HEK293 (cell line): ENCODE measurements around the gene CYB5R4.

Source experiments
- CTCF ChIA-PET: fragments of 350-600 bp; formaldehyde crosslinking; extraction: SDS; loops from one replicate; lab custom pipeline; 2021; ENCODE audit warnings: antibody characterized with exemption; lab: Yijun Ruan, JAX
- POLR2A ChIA-PET: fragments of 300-600 bp; formaldehyde crosslinking; extraction: SDS; loops from one replicate; lab custom pipeline; 2020; ENCODE audit warnings: antibody characterized with exemption, inconsistent platforms; lab: Yijun Ruan, JAX
- H3K27ac ChIP-seq: fragments of 200-500 bp; sonication (Bioruptor generic); 2 replicates; pipeline ENCODE4 v1.5.1; 2014; ENCODE audit warnings: low read depth, low read length, control low read depth, inconsistent platforms; ENCODE audit errors: extremely low read depth
- H3K36me3 ChIP-seq, 2 experiments: fragments of 200-500 bp in 1 of 2; sonication (Bioruptor generic) in 1 of 2; 1 replicate in 1 of 2; 2 replicates in 1 of 2; pipeline ENCODE4 v1.5.1; 2014 to 2017; ENCODE audit warnings: inconsistent platforms in 2 of 2, low read length in 2 of 2; ENCODE audit not compliant: control insufficient read depth in 2 of 2, insufficient read depth in 1 of 2
- H3K4me1 ChIP-seq: fragments of 200-500 bp; sonication (Bioruptor generic); 2 replicates; pipeline ENCODE4 v1.5.1; 2014; ENCODE audit warnings: mild to moderate bottlenecking, low read length, inconsistent platforms; ENCODE audit not compliant: control insufficient read depth, insufficient read depth
- H3K4me3 ChIP-seq: 2 replicates; pipeline ENCODE4 v1.5.1; 2011; ENCODE audit warnings: low read depth, mild to moderate bottlenecking, control low read depth, low read length, moderate library complexity
- H3K9me3 ChIP-seq: fragments of 200-500 bp; sonication (Bioruptor generic); 2 replicates; pipeline ENCODE4 v1.5.1; 2014; ENCODE audit warnings: low read depth, low read length, inconsistent platforms; ENCODE audit not compliant: control insufficient read depth, insufficient read depth
- GLI2 ChIP-seq: fragments of 450-650 bp; formaldehyde crosslinking; IDR thresholded peaks from 2 replicates; pipeline ENCODE4; 2017; ENCODE audit warnings: missing biosample characterization, missing genetic modification characterization, low read depth, borderline replicate concordance
- KLF1 ChIP-seq: fragments of 450-650 bp; formaldehyde crosslinking; IDR thresholded peaks from 2 replicates; pipeline ENCODE4 v1.5.1; 2016; ENCODE audit warnings: missing biosample characterization, missing genetic modification characterization
- MZF1 ChIP-seq: fragments of 450-650 bp; formaldehyde crosslinking; IDR thresholded peaks from 2 replicates; pipeline ENCODE4 v1.5.1; 2017; ENCODE audit warnings: missing biosample characterization, missing genetic modification characterization, borderline replicate concordance
- RBAK ChIP-seq: fragments of 450-650 bp; formaldehyde crosslinking; IDR thresholded peaks from 2 replicates; pipeline ENCODE4 v1.5.1; 2016; ENCODE audit warnings: missing biosample characterization, missing genetic modification characterization
- SALL2 ChIP-seq: fragments of 450-650 bp; formaldehyde crosslinking; IDR thresholded peaks from 2 replicates; pipeline ENCODE4 v1.5.0; 2017; ENCODE audit warnings: missing biosample characterization, mild to moderate bottlenecking, missing genetic modification characterization, borderline replicate concordance
- SCRT2 ChIP-seq: fragments of 450-650 bp; formaldehyde crosslinking; IDR thresholded peaks from 2 replicates; pipeline ENCODE4 v1.5.1; 2016; ENCODE audit warnings: missing biosample characterization, missing genetic modification characterization
- ZBTB1 ChIP-seq: fragments of 450-650 bp; formaldehyde crosslinking; IDR thresholded peaks from 2 replicates; pipeline ENCODE4 v1.5.1; 2016; ENCODE audit warnings: missing biosample characterization, missing genetic modification characterization
- ZBTB20 ChIP-seq: fragments of 450-650 bp; formaldehyde crosslinking; IDR thresholded peaks from 2 replicates; pipeline ENCODE4 v1.5.1; 2016; ENCODE audit warnings: missing biosample characterization, missing genetic modification characterization
- ZNF132 ChIP-seq: fragments of 450-650 bp; formaldehyde crosslinking; IDR thresholded peaks from 2 replicates; pipeline ENCODE4 v1.5.1; 2017; ENCODE audit warnings: missing biosample characterization, missing genetic modification characterization, borderline replicate concordance
- ZNF16 ChIP-seq: fragments of 450-650 bp; formaldehyde crosslinking; IDR thresholded peaks from 2 replicates; pipeline ENCODE4 v1.5.1; 2016; ENCODE audit warnings: low read depth, missing biosample characterization, missing genetic modification characterization
- ZNF184 ChIP-seq: fragments of 450-650 bp; IDR thresholded peaks from 2 replicates; pipeline ENCODE4 v1.5.1; 2018; ENCODE audit warnings: missing biosample characterization, mild to moderate bottlenecking, missing genetic modification characterization
- ZNF202 ChIP-seq: fragments of 450-650 bp; formaldehyde crosslinking; IDR thresholded peaks from 2 replicates; pipeline ENCODE4 v1.5.1; 2016; ENCODE audit warnings: missing biosample characterization, missing genetic modification characterization, borderline replicate concordance
- ZNF23 ChIP-seq: fragments of 450-650 bp; formaldehyde crosslinking; IDR thresholded peaks from 2 replicates; pipeline ENCODE4 v1.5.1; 2016; ENCODE audit warnings: missing biosample characterization, missing genetic modification characterization, borderline replicate concordance
- ZNF292 ChIP-seq: fragments of 450-650 bp; formaldehyde crosslinking; IDR thresholded peaks from 2 replicates; pipeline ENCODE4 v1.5.1; 2016; ENCODE audit warnings: low read depth, missing biosample characterization, missing genetic modification characterization, borderline replicate concordance
- ZNF341 ChIP-seq: fragments of 450-650 bp; formaldehyde crosslinking; IDR thresholded peaks from 2 replicates; pipeline ENCODE4; 2016; ENCODE audit warnings: low read depth, missing biosample characterization, missing genetic modification characterization
- ZNF416 ChIP-seq: fragments of 450-650 bp; formaldehyde crosslinking; IDR thresholded peaks from 2 replicates; pipeline ENCODE4 v1.5.1; 2016; ENCODE audit warnings: missing biosample characterization, missing genetic modification characterization
- ZNF501 ChIP-seq: fragments of 450-650 bp; formaldehyde crosslinking; IDR thresholded peaks from 2 replicates; pipeline ENCODE4 v1.5.1; 2016; ENCODE audit warnings: missing biosample characterization, missing genetic modification characterization
- ZNF514 ChIP-seq: fragments of 450-650 bp; formaldehyde crosslinking; IDR thresholded peaks from 2 replicates; pipeline ENCODE4 v1.5.1; 2016; ENCODE audit warnings: missing biosample characterization, missing genetic modification characterization
- ZNF561 ChIP-seq: fragments of 450-650 bp; IDR thresholded peaks from 2 replicates; pipeline ENCODE4 v1.5.1; 2018; ENCODE audit warnings: missing biosample characterization, missing genetic modification characterization, borderline replicate concordance
- ZNF610 ChIP-seq: fragments of 450-650 bp; formaldehyde crosslinking; IDR thresholded peaks from 2 replicates; pipeline ENCODE4 v1.5.1; 2016; ENCODE audit warnings: missing biosample characterization, missing genetic modification characterization, borderline replicate concordance
- ZNF701 ChIP-seq: fragments of 450-650 bp; formaldehyde crosslinking; IDR thresholded peaks from 2 replicates; pipeline ENCODE4 v1.5.1; 2016; ENCODE audit warnings: missing biosample characterization, missing genetic modification characterization
- ZNF776 ChIP-seq: fragments of 450-650 bp; formaldehyde crosslinking; IDR thresholded peaks from 2 replicates; pipeline ENCODE4 v1.5.0; 2017; ENCODE audit warnings: missing biosample characterization, missing genetic modification characterization, borderline replicate concordance
- ZNF785 ChIP-seq: fragments of 450-650 bp; formaldehyde crosslinking; IDR thresholded peaks from 2 replicates; pipeline ENCODE4 v1.5.1; 2016; ENCODE audit warnings: missing biosample characterization, missing genetic modification characterization
- ZSCAN30 ChIP-seq: fragments of 450-650 bp; IDR thresholded peaks from 2 replicates; pipeline ENCODE4 v1.5.1; 2018; ENCODE audit warnings: missing biosample characterization, mild to moderate bottlenecking, missing genetic modification characterization, moderate library complexity
- TF ChIP-seq, protein P1 (sequence below): fragments of 450-650 bp; formaldehyde crosslinking; IDR thresholded peaks from 2 replicates; pipeline ENCODE4 v1.5.1; 2016; ENCODE audit warnings: missing biosample characterization, missing genetic modification characterization
- TF ChIP-seq, protein P2 (sequence below): fragments of 450-650 bp; formaldehyde crosslinking; IDR thresholded peaks from 2 replicates; pipeline ENCODE4 v1.5.1; 2016; ENCODE audit warnings: missing biosample characterization, missing genetic modification characterization, low read depth
- TF ChIP-seq, protein P3 (sequence below): fragments of 450-650 bp; formaldehyde crosslinking; IDR thresholded peaks from 2 replicates; pipeline ENCODE4 v1.5.1; 2016; ENCODE audit warnings: missing biosample characterization, missing genetic modification characterization
- TF ChIP-seq, protein P4 (sequence below): fragments of 450-650 bp; formaldehyde crosslinking; IDR thresholded peaks from 2 replicates; pipeline ENCODE4 v1.5.1; 2017; ENCODE audit warnings: missing biosample characterization, mild to moderate bottlenecking, missing genetic modification characterization, moderate library complexity
- TF ChIP-seq, protein P5 (sequence below): fragments of 450-650 bp; IDR thresholded peaks from 2 replicates; pipeline ENCODE4 v1.5.1; 2018; ENCODE audit warnings: missing biosample characterization, mild to moderate bottlenecking, missing genetic modification characterization

CYB5R4 gene

DNA sequence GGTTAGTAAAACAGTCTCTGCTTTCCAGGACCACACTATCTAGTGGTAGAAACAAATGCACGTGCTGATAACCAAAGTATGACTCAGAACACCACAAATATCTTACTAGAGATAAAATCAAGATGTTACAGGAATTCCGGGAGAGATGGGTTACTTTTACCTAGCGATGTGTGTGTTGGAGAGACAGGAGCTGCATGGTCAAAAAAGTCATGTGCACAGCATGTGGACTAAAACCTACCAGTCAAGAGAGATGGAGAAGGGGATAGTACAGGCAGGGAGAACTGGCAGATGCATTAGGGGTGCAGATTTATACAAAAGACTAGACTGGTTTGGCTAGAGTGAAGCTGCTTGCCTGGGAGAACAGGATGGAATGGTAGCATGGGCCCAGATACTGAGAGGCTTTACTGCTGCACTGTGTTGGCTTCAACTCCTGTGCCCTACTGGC, 98.8 kb downstream of the CYB5R4 start:
- Histone ChIP-seq H3K4me1 (no peaks in the 10 kb centered on the region), H3K36me3 (peaks cover 0 to 23% of the 10 kb centered on the region in 2 experiments; a peak in 1 of 3 replicates), H3K4me3 (no peak overlapping the region), H3K9me3 (no peaks in the 10 kb centered on the region), H3K27ac (no peak overlapping the region)
- ChIA-PET CTCF (interaction anchor here (0.5 to 0.8 kb wide), 6 partner anchors 35 to 1491 kb away, joined by 3 to 5 read pairs (median 3); no protein-coding TSS in a partner anchor), POLR2A (no interaction called here)
- TF ChIP-seq ZNF132 (tag by site-specific recombination) (no peak), ZBTB1 (tag by site-specific recombination) (no peak), ZNF776 (tag by site-specific recombination) (no peak), ZNF561 (tag by site-specific recombination) (no peak), MZF1 (tag by site-specific recombination) (no peak), RBAK (tag by site-specific recombination) (no peak), ZNF184 (tag by site-specific recombination) (no peak), ZNF514 (tag by site-specific recombination) (no peak), ZSCAN30 (tag by site-specific recombination) (no peak), ZNF701 (tag by site-specific recombination) (no peak), ZNF416 (tag by site-specific recombination) (no peak), ZNF23 (no peak), GLI2 (tag by site-specific recombination) (no peak), ZBTB20 (tag by site-specific recombination) (no peak), KLF1 (no peak)
- TF ChIP-seq, protein P1, sequence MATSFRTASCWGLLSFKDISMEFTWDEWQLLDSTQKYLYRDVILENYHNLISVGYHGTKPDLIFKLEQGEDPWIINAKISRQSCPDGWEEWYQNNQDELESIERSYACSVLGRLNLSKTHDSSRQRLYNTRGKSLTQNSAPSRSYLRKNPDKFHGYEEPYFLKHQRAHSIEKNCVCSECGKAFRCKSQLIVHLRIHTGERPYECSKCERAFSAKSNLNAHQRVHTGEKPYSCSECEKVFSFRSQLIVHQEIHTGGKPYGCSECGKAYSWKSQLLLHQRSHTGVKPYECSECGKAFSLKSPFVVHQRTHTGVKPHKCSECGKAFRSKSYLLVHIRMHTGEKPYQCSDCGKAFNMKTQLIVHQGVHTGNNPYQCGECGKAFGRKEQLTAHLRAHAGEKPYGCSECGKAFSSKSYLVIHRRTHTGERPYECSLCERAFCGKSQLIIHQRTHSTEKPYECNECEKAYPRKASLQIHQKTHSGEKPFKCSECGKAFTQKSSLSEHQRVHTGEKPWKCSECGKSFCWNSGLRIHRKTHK (tag by site-specific recombination): no peak
- TF ChIP-seq, protein P2, sequence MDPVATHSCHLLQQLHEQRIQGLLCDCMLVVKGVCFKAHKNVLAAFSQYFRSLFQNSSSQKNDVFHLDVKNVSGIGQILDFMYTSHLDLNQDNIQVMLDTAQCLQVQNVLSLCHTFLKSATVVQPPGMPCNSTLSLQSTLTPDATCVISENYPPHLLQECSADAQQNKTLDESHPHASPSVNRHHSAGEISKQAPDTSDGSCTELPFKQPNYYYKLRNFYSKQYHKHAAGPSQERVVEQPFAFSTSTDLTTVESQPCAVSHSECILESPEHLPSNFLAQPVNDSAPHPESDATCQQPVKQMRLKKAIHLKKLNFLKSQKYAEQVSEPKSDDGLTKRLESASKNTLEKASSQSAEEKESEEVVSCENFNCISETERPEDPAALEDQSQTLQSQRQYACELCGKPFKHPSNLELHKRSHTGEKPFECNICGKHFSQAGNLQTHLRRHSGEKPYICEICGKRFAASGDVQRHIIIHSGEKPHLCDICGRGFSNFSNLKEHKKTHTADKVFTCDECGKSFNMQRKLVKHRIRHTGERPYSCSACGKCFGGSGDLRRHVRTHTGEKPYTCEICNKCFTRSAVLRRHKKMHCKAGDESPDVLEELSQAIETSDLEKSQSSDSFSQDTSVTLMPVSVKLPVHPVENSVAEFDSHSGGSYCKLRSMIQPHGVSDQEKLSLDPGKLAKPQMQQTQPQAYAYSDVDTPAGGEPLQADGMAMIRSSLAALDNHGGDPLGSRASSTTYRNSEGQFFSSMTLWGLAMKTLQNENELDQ (tag by site-specific recombination): no peak
- TF ChIP-seq, protein P3, sequence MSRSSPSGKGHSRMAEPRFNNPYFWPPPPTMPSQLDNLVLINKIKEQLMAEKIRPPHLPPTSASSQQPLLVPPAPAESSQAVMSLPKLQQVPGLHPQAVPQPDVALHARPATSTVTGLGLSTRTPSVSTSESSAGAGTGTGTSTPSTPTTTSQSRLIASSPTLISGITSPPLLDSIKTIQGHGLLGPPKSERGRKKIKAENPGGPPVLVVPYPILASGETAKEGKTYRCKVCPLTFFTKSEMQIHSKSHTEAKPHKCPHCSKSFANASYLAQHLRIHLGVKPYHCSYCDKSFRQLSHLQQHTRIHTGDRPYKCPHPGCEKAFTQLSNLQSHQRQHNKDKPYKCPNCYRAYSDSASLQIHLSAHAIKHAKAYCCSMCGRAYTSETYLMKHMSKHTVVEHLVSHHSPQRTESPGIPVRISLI (tag by site-specific recombination): no peak
- TF ChIP-seq, protein P4, sequence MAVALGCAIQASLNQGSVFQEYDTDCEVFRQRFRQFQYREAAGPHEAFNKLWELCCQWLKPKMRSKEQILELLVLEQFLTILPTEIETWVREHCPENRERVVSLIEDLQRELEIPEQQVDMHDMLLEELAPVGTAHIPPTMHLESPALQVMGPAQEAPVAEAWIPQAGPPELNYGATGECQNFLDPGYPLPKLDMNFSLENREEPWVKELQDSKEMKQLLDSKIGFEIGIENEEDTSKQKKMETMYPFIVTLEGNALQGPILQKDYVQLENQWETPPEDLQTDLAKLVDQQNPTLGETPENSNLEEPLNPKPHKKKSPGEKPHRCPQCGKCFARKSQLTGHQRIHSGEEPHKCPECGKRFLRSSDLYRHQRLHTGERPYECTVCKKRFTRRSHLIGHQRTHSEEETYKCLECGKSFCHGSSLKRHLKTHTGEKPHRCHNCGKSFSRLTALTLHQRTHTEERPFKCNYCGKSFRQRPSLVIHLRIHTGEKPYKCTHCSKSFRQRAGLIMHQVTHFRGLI (tag by site-specific recombination): no peak

DNA sequence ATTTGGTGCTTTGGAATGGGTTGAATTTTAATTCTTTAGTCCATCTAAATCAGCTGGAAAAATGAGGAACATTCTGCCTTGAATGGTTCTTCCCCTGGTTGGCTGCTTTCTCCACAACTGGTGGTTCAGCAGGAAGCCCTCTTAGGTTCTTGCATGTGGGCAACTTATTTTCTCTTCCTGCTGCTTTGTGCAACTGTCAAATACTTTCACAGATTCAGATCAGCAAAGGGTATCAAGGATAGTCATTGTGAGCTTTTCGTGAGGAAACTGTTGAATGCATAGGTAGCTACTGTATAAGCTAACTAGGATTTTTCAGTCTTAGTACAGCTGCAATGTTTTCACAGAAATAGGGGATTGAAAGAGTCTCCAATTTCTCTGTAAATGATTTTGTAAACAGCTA, 101.2 kb downstream of the CYB5R4 start:
- H3K4me3 ChIP-seq: no peak overlapping the region
- peaks cover 0 to 18% of the 10 kb centered on the region in 2 experiments; a peak in 1 of 3 replicates for H3K36me3 ChIP-seq
- H3K27ac ChIP-seq: no peak overlapping the region
- H3K4me1 ChIP-seq: no peaks in the 10 kb centered on the region
- H3K9me3 ChIP-seq: no peaks in the 10 kb centered on the region
- ChIA-PET CTCF (interaction anchor here (0.6 kb wide), 1 partner anchor 386 kb away, joined by 3 read pairs; no protein-coding TSS in a partner anchor), POLR2A (no interaction called here)
- TF ChIP-seq ZNF610 (tag by site-specific recombination) (no peak), ZNF785 (no peak), ZNF292 (no peak), ZNF202 (tag by site-specific recombination) (no peak), ZNF501 (tag by site-specific recombination) (no peak), ZNF341 (tag by site-specific recombination) (no peak), ZNF16 (tag by site-specific recombination) (no peak), SALL2 (tag by site-specific recombination) (no peak), SCRT2 (tag by site-specific recombination) (no peak)
- TF ChIP-seq, protein P5, sequence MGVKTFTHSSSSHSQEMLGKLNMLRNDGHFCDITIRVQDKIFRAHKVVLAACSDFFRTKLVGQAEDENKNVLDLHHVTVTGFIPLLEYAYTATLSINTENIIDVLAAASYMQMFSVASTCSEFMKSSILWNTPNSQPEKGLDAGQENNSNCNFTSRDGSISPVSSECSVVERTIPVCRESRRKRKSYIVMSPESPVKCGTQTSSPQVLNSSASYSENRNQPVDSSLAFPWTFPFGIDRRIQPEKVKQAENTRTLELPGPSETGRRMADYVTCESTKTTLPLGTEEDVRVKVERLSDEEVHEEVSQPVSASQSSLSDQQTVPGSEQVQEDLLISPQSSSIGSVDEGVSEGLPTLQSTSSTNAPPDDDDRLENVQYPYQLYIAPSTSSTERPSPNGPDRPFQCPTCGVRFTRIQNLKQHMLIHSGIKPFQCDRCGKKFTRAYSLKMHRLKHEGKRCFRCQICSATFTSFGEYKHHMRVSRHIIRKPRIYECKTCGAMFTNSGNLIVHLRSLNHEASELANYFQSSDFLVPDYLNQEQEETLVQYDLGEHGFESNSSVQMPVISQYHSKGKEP (tag by site-specific recombination): no peak
